ENCODE measurements around the gene SHB.
"Not testable (repeated sequence)": the region's sequence is repeated elsewhere in the genome, so short reads cannot be mapped to it uniquely, and the experiment has no call there.

The SHB gene

GRCh38 chr9:37892063-37892462 is 177.0 kb downstream of the SHB start:
- Mint-ChIP-seq H3K36me3 (ENCODE audit: low read depth) (peaks cover 87% of the 10 kb centered on the region), H3K4me1 (ENCODE audit: low read depth) (no peaks in the 10 kb centered on the region), H3K27ac (no peak overlapping the region), H3K4me3 (no peak overlapping the region), H3K27me3 (no peaks in the 10 kb centered on the region), H3K9me3 (no peaks in the 10 kb centered on the region)
- no peak for DNase-seq

GRCh38 chr9:37891042-37891441 is 178.0 kb downstream of the SHB start:
- not testable (repeated sequence) for H3K9me3 Mint-ChIP-seq; H3K27ac Mint-ChIP-seq; H3K4me3 Mint-ChIP-seq; DNase-seq; H3K27me3 Mint-ChIP-seq; H3K4me1 Mint-ChIP-seq (ENCODE audit: low read depth)
- H3K36me3 Mint-ChIP-seq (ENCODE audit: low read depth): peaks cover 86% of the 10 kb centered on the region

- no peaks in the 10 kb centered on the region for H3K9me3 Mint-ChIP-seq
- peaks cover 6% of the 10 kb centered on the region for H3K4me1 Mint-ChIP-seq (ENCODE audit: low read depth)
- H3K27me3 Mint-ChIP-seq: no peaks in the 10 kb centered on the region
- H3K27ac Mint-ChIP-seq: no peak overlapping the region
- DNase-seq: no peak
- H3K36me3 Mint-ChIP-seq (ENCODE audit: low read depth): peaks cover 84% of the 10 kb centered on the region
- no peak overlapping the region for H3K4me3 Mint-ChIP-seq
Measured at GRCh38 chr9:37889536-37889935, 179.5 kb downstream of the SHB start.

- not testable (repeated sequence) for DNase-seq
Measured at GRCh38 chr9:37887977-37888583, 180.9 kb downstream of the SHB start.

GRCh38 chr9:37880916-37881479 is 188.0 kb downstream of the SHB start:
- Mint-ChIP-seq H3K27me3 (no peaks in the 10 kb centered on the region), H3K4me3 (no peak overlapping the region), H3K27ac (no peak overlapping the region), H3K36me3 (ENCODE audit: low read depth) (peaks cover 70% of the 10 kb centered on the region), H3K9me3 (no peaks in the 10 kb centered on the region), H3K4me1 (ENCODE audit: low read depth) (peaks cover 7% of the 10 kb centered on the region)
- no peak for DNase-seq

More at GRCh38 chr9:37887977-37888583, 180.9 kb downstream of the SHB start:
- H3K4me1 Mint-ChIP-seq (ENCODE audit: low read depth); H3K9me3 Mint-ChIP-seq; H3K27ac Mint-ChIP-seq; H3K27me3 Mint-ChIP-seq; H3K4me3 Mint-ChIP-seq: not testable (repeated sequence)
- peaks cover 74% of the 10 kb centered on the region for H3K36me3 Mint-ChIP-seq (ENCODE audit: low read depth)

- Mint-ChIP-seq H3K4me1 (ENCODE audit: low read depth) (no peaks in the 10 kb centered on the region), H3K9me3 (no peaks in the 10 kb centered on the region), H3K27ac (no peak overlapping the region), H3K36me3 (ENCODE audit: low read depth) (peaks cover 54% of the 10 kb centered on the region), H3K27me3 (no peaks in the 10 kb centered on the region), H3K4me3 (no peak overlapping the region)
- no peak for DNase-seq
Measured at GRCh38 chr9:37876376-37876775, 192.7 kb downstream of the SHB start.

- Mint-ChIP-seq H3K36me3 (ENCODE audit: low read depth) (peaks cover 34% of the 10 kb centered on the region), H3K4me1 (ENCODE audit: low read depth) (no peaks in the 10 kb centered on the region), H3K9me3 (no peaks in the 10 kb centered on the region), H3K27ac (no peak overlapping the region), H3K4me3 (no peak overlapping the region), H3K27me3 (no peaks in the 10 kb centered on the region)
- DNase-seq: no peak
Measured at GRCh38 chr9:37873955-37874354, 195.1 kb downstream of the SHB start.

GRCh38 chr9:37870799-37871176 is 198.2 kb downstream of the SHB start:
- Mint-ChIP-seq H3K4me1 (ENCODE audit: low read depth) (no peaks in the 10 kb centered on the region), H3K36me3 (ENCODE audit: low read depth) (peaks cover 17% of the 10 kb centered on the region), H3K27ac (no peak overlapping the region), H3K27me3 (no peaks in the 10 kb centered on the region), H3K4me3 (no peak overlapping the region), H3K9me3 (no peaks in the 10 kb centered on the region)
- no peak for DNase-seq

GRCh38 chr9:37870081-37870798 is 198.8 kb downstream of the SHB start:
- Mint-ChIP-seq H3K27ac (no peak overlapping the region), H3K4me3 (no peak overlapping the region), H3K9me3 (no peaks in the 10 kb centered on the region), H3K4me1 (ENCODE audit: low read depth) (no peaks in the 10 kb centered on the region), H3K36me3 (ENCODE audit: low read depth) (peaks cover 12% of the 10 kb centered on the region), H3K27me3 (no peaks in the 10 kb centered on the region)
- DNase-seq: no peak
